Stimulated activated CD8-positive, alpha-beta memory T cell treated with anti-CD3 and anti-CD28 coated beads, Interleukin-7, amount 100 ng/mL, for 24 hours (primary cell): ENCODE data around the gene FAM83C.
"Not testable (repeated sequence)": the region's sequence is repeated elsewhere in the genome, so short reads cannot be mapped to it uniquely, and the experiment has no call there.

ENCODE experiments used
- DNase-seq: peaks from one replicate; pipeline ENCODE4 v3.0.0-alpha.2; 2020; ENCODE audit warnings: low read depth

FAM83C gene

DNA sequence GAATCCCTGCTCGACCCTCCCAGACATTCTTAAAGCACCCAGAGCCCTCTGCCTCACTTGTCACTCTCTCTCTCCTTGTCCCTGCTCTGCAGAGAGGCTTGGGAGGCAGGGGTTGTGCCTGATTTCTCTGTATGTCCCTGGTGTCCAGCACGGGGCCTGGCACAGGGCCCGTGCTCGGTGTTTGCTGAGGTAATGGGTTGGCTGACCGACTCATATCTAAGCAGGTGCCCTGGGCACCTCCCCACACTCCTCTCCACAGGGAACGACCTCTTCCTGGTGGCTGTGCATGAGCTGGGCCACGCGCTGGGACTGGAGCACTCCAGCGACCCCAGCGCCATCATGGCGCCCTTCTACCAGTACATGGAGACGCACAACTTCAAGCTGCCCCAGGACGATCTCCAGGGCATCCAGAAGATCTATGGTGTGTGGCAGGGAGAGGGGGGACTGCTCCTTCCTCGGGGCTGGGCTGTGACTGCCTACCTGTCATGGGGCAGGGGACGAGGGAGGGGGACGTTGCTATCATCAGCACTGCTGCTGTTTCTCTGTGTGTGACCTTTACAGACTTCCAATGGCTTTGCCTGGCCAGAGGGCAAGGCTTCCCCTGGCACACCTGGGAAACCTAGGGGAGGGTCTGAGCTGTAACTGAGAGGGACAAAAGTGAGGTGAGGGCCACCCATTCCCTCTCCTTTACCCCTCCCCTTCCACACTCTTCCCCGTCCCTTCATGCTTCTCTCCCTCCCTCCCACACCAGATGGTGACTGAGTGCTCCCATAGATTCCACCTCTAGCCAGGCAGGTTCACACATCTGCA, 28.5 kb downstream of the FAM83C start:
- no peak for DNase-seq

DNA sequence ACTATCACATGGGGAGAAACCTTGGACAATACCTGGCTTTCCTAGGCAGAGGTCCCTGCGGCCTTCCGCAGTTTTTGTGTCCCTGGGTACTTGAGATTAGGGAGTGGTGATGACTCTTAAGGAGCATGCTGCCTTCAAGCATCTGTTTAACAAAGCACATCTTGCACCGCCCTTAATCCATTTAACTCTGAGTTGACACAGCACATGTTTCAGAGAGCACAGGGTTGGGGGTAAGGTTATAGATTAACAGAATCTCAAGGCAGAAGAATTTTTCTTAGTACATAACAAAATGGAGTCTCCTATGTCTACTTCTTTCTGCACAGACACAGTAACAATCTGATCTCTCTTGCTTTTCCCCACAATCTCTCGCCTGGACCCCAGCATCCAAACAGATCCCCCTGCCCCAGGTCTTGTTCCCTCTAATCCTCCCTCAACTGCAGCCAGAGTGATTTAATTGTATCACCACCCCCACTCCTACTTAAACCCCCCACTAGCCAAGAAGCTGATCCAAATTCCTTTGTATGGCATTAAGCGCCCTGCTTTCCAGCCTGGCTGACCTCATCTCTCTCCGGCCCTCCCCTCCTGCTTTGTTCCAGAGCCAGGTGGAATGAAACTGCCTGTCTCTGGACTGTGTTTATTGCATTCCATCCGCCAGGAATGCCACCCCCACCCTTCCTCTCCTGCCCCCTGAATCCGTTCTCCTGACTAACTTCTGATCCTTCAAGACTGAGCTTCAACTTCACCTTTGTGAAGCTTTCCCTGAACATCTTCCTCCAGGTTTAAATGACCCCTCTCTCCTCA, 29.3 kb downstream of the FAM83C start:
- DNase-seq: not testable (repeated sequence)

DNA sequence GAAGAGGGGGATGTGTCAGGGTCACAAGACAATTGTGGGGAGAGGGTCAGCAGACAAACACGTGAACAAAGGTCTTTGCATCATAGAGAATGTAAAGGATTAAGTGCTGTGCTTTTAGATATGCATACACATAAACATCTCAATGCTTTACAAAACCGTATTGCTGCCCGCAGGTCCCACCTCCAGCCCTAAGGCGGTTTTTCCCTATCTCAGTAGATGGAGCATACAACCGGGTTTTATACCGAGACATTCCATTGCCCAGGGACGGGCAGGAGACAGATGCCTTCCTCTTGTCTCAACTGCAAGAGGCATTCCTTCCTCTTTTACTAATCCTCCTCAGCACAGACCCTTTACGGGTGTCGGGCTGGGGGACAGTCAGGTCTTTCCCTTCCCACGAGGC, 29.9 kb downstream of the FAM83C start:
- DNase-seq: not testable (repeated sequence)

DNA sequence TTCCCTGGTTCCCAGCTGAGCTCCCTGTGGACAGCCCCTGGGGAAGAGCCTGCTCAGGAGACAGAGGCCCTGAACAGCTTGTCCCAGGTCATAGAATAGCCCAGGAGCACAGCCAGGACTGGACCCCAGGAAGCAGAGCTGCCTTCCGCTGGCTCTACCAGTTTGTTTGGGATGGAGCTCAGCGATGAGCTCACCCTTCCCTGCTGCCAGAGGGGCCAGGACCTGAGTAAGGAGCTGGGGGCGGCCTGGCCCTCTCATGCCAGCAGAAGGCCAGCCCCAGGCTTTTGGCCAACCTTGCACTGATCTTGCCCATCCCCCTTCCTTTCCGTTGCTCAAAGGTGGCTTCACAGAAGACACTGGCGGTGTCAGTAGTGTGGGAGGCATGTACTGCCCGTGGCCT, 31.8 kb downstream of the FAM83C start:
- no peak for DNase-seq

DNA sequence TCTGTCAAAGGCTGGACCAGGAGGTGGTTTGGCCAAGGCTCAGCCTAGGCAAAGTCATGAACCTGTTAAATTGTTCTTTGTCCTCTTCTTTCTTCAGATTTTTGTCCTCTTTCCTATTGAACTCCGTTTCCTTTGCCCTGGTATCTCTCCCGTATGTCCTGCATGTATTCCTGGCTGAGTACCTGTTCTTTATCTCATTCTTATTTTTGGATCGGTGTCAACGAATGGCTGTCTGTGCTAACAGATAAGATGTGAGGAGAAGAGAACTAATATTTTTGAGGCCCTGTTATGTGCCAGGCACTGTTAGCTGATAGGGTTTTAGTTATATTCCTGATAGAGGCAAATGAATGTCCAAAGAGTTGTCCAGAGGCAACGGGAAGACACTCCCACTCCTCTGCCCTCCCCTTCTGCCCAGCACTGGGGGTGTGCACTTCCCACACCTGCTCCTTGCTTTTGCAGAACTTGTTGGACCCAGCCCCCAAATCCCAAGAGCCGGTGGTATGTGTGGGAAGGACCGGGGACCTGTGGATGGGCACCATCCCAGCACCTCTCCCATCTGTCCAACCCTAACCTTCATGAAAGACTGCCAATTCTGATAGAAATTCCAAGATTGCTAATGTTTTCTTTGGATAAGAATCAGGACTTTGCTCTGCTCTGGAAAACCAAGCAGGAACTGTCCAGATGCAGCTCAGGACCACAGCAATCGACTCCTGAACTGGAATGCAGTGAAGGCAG, 34.9 kb downstream of the FAM83C start:
- DNase-seq: no peak

DNA sequence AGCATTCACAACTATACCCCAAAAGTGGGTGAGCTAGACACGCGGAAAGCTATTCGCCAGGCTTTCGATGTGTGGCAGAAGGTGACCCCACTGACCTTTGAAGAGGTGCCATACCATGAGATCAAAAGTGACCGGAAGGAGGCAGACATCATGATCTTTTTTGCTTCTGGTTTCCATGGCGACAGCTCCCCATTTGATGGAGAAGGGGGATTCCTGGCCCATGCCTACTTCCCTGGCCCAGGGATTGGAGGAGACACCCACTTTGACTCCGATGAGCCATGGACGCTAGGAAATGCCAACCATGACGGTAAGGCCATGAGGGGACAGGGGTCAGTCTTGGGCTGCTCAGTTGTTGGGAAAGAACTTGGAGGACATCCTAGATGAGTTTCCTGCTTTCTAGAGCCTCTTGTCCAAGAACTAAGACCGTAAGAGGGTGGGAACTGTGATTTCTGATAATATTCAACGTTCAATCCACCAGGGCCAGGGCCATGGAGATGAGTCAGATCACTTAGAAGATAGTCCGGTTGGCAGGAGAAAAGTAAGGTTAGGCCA, 37.7 kb downstream of the FAM83C start:
- DNase-seq: no peak

DNA sequence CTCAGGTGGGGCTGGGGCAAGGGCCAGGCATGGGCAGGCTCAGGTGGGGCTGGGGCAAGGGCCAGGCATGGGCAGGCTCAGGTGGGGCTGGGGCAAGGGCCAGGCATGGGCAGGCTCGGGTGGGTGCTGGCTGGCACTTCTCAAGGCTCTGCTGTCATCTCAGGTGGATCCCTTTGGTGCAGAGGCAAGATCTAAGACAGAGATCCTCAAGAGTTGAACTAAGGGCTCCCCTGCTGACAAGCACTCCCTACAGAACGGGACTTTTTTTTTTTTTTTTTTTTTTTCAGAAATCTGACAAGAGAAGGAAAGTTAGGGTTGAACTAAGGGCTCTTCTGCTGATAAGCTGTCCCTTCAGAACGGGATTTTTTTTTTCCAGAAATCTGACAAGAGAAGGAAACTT, 39.2 kb downstream of the FAM83C start:
- no peak for DNase-seq

DNA sequence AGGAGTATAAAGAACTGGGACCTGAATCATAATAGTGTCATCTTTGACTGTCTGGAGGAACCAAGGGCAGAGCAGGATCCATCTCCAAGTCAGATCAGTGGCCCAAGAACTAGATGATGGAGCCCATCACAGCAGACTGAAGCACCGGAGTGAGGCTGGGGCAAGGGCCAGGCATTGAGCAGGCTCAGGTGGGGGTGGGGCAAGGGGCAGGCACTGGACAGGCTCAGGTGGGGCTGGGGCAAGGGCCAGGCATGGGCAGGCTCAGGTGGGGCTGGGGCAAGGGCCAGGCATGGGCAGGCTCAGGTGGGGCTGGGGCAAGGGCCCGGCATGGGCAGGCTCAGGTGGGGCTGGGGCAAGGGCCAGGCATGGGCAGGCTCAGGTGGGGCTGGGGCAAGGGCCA, 39.6 kb downstream of the FAM83C start:
- not testable (repeated sequence) for DNase-seq

DNA sequence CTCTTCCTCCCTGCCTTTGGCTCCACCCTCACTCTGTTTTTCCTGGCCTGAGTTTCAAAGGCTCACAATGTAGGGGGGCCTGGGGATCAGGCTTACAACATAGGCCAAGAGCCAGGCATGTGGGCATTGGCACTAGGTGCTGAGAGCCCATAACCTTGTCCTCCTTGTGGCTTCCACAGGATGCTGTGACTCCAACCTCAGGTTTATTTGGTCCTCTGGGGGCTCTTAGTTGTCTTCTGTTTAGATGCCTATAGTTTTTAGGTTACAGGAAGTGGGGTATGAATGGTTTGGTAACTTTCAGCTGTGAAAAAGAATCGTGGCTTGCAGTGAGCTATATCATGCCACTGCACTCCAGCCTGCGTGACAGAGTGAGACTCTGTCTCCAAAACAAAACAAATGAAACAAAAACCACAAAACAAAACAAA, 40.2 kb downstream of the FAM83C start:
- no peak for DNase-seq

DNA sequence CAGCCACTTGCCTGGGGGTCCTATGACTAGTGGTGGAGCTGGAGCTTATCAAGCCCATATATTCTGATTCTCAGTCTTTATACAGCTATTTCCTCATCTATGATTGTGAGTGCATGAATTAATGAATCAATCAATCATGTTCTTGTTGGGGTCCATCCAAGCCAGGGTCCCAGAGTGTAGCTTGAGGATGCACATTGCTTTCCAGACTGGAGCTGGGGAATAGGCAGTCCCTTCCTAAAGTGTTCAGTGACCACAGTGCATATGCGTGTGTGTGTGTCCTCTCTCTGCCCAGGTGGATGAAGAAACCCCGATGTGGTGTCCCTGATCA, 40.6 kb downstream of the FAM83C start:
- DNase-seq: no peak

DNA sequence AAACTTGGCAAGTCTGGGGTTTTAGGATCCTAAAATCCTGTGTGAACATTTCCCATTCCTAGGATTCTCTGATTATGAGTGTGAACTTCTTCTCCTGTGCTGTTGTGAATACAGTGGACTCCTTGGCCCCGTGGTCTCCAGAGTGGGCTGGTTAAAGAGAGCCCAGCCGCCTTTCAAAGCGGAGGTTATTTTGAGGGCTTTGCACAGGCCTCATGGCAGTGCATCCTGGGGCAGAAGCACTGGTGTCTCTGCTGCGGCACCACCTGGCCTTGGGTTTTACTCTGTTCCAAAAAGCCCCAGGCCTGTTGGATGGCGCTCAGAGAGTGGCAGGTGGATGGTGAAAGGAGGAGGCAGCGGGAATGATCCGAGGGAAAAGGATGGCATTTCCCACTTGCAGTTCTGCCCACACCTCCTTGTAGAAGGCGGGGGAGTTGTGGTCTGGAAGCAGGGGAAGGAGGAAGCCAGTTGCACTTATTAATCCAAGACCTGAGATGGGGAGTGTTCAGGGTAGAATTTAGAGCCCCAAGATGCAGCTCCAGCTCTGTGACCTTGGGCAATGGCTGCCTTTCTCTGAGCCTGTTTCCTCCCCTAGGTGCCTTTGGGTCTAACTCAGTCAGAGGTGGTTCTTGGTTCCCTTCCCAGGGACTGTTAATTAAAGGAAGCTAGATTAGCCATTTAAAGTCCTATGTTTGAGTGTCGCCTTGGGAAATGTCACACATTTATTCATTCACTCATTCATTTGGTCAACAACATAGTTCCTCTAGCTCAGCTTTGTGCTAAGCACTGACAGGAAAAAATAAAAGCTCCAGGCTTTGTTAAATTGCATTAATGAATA, 43.4 kb downstream of the FAM83C start:
- DNase-seq: no peak

DNA sequence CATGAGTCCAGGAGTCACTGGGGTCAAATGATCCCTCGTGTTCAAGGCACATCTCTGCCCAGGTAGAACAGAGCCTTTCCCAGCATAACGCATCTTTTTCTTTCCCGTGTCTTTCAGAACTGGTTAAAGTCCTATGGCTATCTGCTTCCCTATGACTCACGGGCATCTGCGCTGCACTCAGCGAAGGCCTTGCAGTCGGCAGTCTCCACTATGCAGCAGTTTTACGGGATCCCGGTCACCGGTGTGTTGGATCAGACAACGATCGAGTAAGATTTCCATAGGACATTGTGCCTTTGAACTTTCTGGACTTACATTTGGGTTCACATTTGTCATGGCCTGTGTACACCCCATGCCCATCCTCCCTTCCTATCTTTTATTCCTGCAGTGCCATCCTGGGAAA, 45.5 kb downstream of the FAM83C start:
- DNase-seq: no peak

DNA sequence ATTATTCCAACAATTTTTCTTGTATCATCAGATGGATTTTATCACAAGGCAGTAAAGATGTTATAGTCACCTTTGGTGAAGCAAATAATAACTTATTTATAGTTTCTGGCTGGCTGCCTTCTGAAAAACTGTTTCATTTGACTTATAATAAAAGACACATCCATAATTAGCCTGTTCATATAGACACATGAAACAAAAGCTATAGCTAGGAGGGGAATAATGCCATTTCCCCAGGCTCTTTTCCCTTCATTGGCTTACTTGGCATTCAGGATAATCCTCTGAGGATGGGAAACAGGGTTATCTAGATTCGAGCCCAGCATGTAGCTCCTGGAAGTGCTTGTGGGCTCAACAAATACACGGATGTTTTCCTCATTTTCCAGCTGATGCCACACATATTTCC, 48.2 kb downstream of the FAM83C start:
- no peak for DNase-seq

DNA sequence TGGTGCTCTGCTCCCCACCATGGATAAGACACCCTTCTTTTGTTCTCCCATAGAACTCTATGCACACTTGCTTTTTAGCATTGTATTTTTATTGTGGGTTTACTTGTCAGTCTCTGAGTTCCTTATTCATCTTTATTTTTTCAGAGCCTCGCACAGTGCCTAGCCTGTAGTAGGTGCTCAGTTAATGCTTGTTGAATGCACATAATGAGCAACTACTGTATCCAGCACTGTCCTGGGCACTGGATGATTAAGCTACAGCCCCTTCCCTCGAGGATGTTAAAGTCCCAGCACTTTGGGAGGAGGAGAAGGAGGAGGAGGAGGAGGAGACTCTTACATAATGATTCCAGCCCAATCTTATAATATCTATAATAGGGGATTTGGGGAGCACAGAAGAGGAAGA, 48.9 kb downstream of the FAM83C start:
- no peak for DNase-seq

DNA sequence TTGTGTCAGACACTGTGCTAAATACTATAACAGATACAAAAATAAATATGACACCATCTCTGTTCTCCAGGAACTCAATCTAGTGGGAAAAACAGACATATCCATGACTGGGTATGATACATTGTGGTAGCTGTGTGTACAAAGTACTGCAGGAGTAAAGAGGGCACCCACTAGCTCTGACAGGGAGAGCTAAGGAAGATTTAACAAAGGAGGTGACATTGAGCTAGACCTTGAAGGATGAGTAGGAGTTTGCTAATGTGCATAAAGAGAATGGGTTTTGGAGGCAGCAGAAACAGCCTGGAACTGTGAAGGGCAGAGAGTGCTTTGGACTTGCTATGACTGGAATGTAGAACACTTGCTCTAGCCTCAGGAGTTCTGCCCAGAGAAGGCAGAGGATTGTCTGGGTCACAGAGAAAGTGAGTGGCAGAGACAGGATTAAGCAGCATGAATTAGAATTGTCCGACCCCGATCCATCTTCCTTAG, 51.4 kb downstream of the FAM83C start:
- DNase-seq: no peak

DNA sequence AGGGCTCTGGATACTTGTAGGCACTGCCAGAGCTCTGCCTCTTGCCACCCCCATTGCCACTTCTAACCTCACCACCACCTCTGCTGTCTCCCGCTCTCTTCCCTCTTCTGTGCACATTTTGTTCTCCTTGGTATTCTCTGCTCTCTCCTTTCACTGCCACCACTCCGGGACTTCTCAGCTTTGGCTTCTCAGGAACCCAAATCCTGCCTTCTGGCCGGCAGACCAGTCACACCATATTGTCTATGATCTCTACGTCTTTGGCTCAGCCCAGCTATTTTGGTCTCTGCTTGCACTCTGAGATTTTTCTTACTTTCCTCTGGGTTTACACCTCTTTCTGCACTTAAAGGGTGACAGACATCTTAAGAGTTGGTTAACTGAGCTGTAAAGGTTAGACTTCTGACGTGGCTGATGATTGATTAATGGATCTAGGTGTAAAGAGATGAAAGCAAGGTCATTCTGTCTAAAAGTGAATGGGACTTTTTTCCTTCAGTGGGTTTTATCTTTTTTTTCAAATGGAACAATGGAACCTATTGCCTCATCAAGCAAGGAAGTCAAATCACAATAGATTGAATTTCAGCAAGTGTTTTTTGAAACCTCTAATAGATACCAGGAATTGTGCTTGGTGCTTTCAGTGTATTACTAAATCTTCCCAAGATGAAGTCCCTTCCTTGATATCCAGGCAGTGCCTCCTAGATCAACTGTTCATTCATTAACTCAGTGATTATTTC, 52.0 kb downstream of the FAM83C start:
- no peak for DNase-seq

DNA sequence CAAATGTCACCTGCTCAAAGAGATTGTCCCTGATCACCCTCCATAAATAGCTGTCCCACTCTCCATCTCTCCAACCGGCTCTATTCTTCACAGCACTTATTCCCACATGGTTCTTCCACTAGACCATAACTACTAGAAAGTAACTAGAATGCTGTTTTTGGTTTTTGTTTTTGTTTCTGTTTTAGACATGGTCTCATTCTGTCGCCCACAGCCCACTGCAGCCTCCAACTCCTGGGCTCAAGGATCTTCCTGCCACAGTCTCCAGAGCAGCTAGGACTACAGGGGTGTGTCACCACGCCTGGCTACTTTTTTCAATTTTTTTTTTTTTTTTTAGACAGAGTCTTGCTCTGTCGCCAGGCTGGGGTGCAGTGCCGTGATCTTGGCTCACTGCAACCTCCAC, 53.5 kb downstream of the FAM83C start:
- no peak for DNase-seq

DNA sequence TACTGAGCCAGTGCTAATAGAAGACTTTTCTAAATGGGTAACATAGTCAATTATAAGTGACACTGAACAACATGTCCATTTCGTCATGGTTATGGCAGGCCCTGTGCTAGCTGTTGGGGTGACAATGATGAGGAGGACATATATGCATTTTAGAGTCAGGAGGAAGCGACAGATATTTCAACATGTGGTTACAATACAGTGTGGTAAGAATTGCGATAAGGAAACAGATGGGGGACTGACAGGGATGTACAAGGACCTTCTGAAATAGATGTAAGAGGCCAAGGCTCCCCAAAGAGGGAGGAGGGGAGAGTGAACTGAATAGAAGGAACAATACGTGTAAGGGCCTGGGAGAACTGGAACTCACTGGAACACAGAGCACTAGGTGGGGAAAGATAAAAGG, 54.1 kb downstream of the FAM83C start:
- no peak for DNase-seq

DNA sequence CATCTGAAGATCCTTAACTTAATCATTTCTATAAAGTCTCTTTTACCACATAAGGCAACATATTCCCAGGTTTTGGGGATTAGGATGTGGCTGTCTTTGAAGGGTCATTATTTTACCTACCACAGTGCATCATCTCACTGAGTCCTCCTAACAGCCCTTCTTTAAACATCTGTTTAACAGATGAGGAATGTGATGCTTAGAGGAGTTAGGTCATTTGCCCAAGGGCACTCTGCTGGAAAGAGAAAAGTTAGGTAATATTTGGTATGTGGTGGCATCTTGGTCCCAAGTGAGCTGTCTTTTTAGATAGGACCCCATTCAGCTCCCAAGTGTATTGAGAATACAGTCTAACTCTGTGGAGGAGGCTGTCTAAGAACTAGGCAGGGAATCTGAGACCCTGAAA, 54.7 kb downstream of the FAM83C start:
- DNase-seq: no peak

DNA sequence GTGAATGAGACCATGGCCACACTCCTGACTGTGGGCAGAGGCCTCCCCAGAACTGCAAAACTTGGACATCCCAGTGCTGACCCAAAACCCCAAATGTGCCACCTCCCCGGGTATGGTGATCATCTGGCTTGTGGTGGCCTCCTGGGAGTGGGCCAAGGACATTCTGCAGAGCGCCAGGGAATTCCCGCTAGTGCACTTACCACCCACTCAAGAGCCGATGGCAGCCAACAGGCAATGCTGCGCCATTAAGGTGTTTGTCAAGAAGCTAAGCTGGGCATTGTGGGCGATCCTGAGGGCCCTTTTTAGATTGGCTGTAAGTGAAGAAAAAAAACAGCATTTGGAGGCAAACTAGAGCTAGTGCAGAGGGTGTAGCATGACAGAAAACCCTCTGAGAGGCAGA, 56.3 kb downstream of the FAM83C start:
- no peak for DNase-seq
